GM12878 (cell line): Measurements from ENCODE around the gene DOCK9. TPM values are rescaled to one million over a fixed set of nuclear protein-coding genes. Genes with fewer than 3 reads are reported as not detected.

Experiments used
- ATF7 ChIP-seq: fragments of 450-650 bp; IDR thresholded peaks from 2 replicates; pipeline ENCODE4 v1.6.1; 2016; ENCODE audit warnings: low read depth, mild to moderate bottlenecking
- BCL3 ChIP-seq: IDR thresholded peaks from 2 replicates; pipeline ENCODE4 v1.6.1; 2011; ENCODE audit warnings: borderline replicate concordance, low read depth, mild to moderate bottlenecking, moderate library complexity, low read length; ENCODE audit not compliant: insufficient read depth, poor library complexity, severe bottlenecking
- CHD2 ChIP-seq: IDR thresholded peaks from 2 replicates; pipeline ENCODE4 v1.6.1; 2011; ENCODE audit warnings: low read depth, low read length, improper control_type of control experiment, borderline replicate concordance
- HDAC2 ChIP-seq: fragments of 200-600 bp; sonication (generic); IDR thresholded peaks from 2 replicates; pipeline ENCODE4 v1.6.1; 2017
- MXI1 ChIP-seq: fragments of 150-350 bp; IDR thresholded peaks from 2 replicates; pipeline ENCODE4 v1.6.1; 2011; ENCODE audit warnings: low read depth, mild to moderate bottlenecking, inconsistent platforms, low read length, improper control_type of control experiment
- RBBP5 ChIP-seq: fragments of 200-600 bp; sonication (generic); conservative IDR thresholded peaks from 2 replicates; pipeline ENCODE4 v1.6.1; 2016
- RELA ChIP-seq: fragments of 450-650 bp; IDR thresholded peaks from 2 replicates; pipeline ENCODE4 v1.8.0; 2014; ENCODE audit warnings: borderline replicate concordance; ENCODE audit not compliant: partially characterized antibody
- SIN3A ChIP-seq: IDR thresholded peaks from 2 replicates; pipeline ENCODE4 v1.6.1; 2012; ENCODE audit warnings: low read depth, low read length, improper control_type of control experiment
- SKIL ChIP-seq: fragments of 450-650 bp; IDR thresholded peaks from 2 replicates; pipeline ENCODE4 v1.6.1; 2017; ENCODE audit warnings: mild to moderate bottlenecking, low read depth, inconsistent platforms; ENCODE audit not compliant: poor library complexity, severe bottlenecking
- SPI1 ChIP-seq: IDR thresholded peaks from 2 replicates; pipeline ENCODE4 v1.6.1; 2011; ENCODE audit warnings: low read depth, mild to moderate bottlenecking, low read length, moderate library complexity, borderline replicate concordance; ENCODE audit not compliant: insufficient read depth
- YBX1 ChIP-seq: fragments of 450-650 bp; IDR thresholded peaks from 2 replicates; pipeline ENCODE4 v1.6.1; 2016; ENCODE audit warnings: antibody characterized with exemption
- ZBTB4 ChIP-seq: fragments of 450-650 bp; formaldehyde crosslinking; IDR thresholded peaks from 2 replicates; pipeline ENCODE4 v1.4.0; 2022; ENCODE audit warnings: mild to moderate bottlenecking, moderate library complexity
- ZNF207 ChIP-seq: fragments of 450-650 bp; IDR thresholded peaks from 2 replicates; pipeline ENCODE4 v1.6.1; 2014; ENCODE audit warnings: antibody characterized with exemption, mild to moderate bottlenecking, borderline replicate concordance
- ZNF217 ChIP-seq: fragments of 450-650 bp; IDR thresholded peaks from 2 replicates; pipeline ENCODE4 v1.6.1; 2017; ENCODE audit warnings: antibody characterized with exemption, mild to moderate bottlenecking
- ZNF384 ChIP-seq: IDR thresholded peaks from 2 replicates; pipeline ENCODE4 v1.6.1; 2012; ENCODE audit warnings: low read depth, mild to moderate bottlenecking, low read length, improper control_type of control experiment, borderline replicate concordance
- ZNF687 ChIP-seq: fragments of 450-650 bp; IDR thresholded peaks from 2 replicates; pipeline ENCODE4 v1.6.1; 2017; ENCODE audit warnings: mild to moderate bottlenecking, moderate library complexity
- polyA plus RNA-seq, 11 experiments: library from polyadenylated mRNA; depleted of rRNA in 4 of 11; unstranded in 6 of 11; stranded (reverse) in 5 of 11; fragments of >200 nt; fragmentation: Nextera tagmentation in 4 of 11; fragmentation: Illumina TruSeq in 1 of 11; extraction: Ambion mirVana in 4 of 11; extraction: Trizol in 1 of 11; gene quantifications; 1 replicate in 1 of 11; 2 replicates in 10 of 11; pipeline versions ENCODE4 v1.2.1 to v1.2.3, GENCODE V29; 2011 to 2016; ENCODE audit warnings: inconsistent platforms in 2 of 11, missing spikeins in 2 of 11, low read depth in 1 of 11
- total RNA-seq, 4 experiments: library from RNA; depleted of rRNA in 3 of 4; stranded (reverse); fragments of >200 nt in 3 of 4; fragmentation: Illumina TruSeq in 1 of 4; extraction: Trizol in 1 of 4; gene quantifications; 2 replicates each; pipeline versions ENCODE4 v1.2.1 to v1.2.3, GENCODE V29; 2013 to 2021

The DOCK9 gene
- total and polyA plus RNA-seq, 10 of the 15 experiments (the other 5 are each of a cell fraction or from before 2014, with no cell fraction given): 0.09 to 2.9 (median 0.74) TPM

- TF ChIP-seq SIN3A: no peak
- no peak for TF ChIP-seq CHD2
- TF ChIP-seq YBX1: no peak
- peak; percentile 71; the same call in 1 of the 2 replicates for TF ChIP-seq ATF7
- TF ChIP-seq ZNF207: no peak
- no peak for TF ChIP-seq BCL3
- TF ChIP-seq ZNF384: no peak
- TF ChIP-seq RBBP5: no peak
- no peak for TF ChIP-seq HDAC2
- no peak for TF ChIP-seq ZNF687
- TF ChIP-seq MXI1: no peak
- peak; percentile 14 for TF ChIP-seq SKIL
- no peak for TF ChIP-seq RELA
- TF ChIP-seq ZBTB4 (CRISPR knock-in tag): no peak
- TF ChIP-seq ZNF217: no peak
- no peak for TF ChIP-seq SPI1
Observed at GRCh38 chr13:98853771-98854221, 124.1 kb downstream of the DOCK9 start (continued).
